A549 (cell line): Measurements from ENCODE around the gene BPNT1.
"Not testable (repeated sequence)": the region's sequence is repeated elsewhere in the genome, so short reads cannot be mapped to it uniquely, and the experiment has no call there.

Source experiments
- CEBPB ChIP-seq, 2 experiments: fragments of >200 bp in 1 of 2; sonication (Bioruptor Twin) in 1 of 2; formaldehyde crosslinking in 1 of 2; IDR thresholded peaks; 2 replicates each; pipeline ENCODE4 v1.6.1; 2012 to 2016
- JUNB ChIP-seq: fragments of >200 bp; sonication (Bioruptor Twin); formaldehyde crosslinking; IDR thresholded peaks from 2 replicates; pipeline ENCODE4 v1.6.1; 2016
- KDM1A ChIP-seq: fragments of 200-600 bp; sonication (generic); IDR thresholded peaks from 2 replicates; pipeline ENCODE4 v1.6.1; 2016; ENCODE audit warnings: low read depth, mild to moderate bottlenecking
- NFE2L2 ChIP-seq: fragments of 150-350 bp; conservative IDR thresholded peaks from 2 replicates; pipeline ENCODE4 v1.6.1; 2014; ENCODE audit warnings: low read length
- POLR2A ChIP-seq: IDR thresholded peaks from 2 replicates; pipeline ENCODE4 v1.6.1; 2012; ENCODE audit warnings: mild to moderate bottlenecking, low read length
- POLR2AphosphoS2 ChIP-seq: conservative IDR thresholded peaks from 2 replicates; pipeline ENCODE4 v1.6.1; 2012; ENCODE audit warnings: low read length, improper control_type of control experiment, inconsistent platforms
- RCOR1 ChIP-seq: fragments of 150-350 bp; IDR thresholded peaks from 2 replicates; pipeline ENCODE4 v1.6.1; 2014; ENCODE audit warnings: antibody characterized with exemption, low read length, low read depth
- RFX5 ChIP-seq: fragments of 450-650 bp; IDR thresholded peaks from 2 replicates; pipeline ENCODE4 v1.7.1; 2014; ENCODE audit warnings: antibody characterized with exemption, mild to moderate bottlenecking, moderate library complexity
- ZFP36 ChIP-seq: fragments of 450-650 bp; IDR thresholded peaks from 2 replicates; pipeline ENCODE4 v1.6.1; 2014; ENCODE audit warnings: borderline replicate concordance; ENCODE audit not compliant: partially characterized antibody
- TF ChIP-seq, protein P1 (sequence below): fragments of >200 bp; sonication (Bioruptor Twin); formaldehyde crosslinking; IDR thresholded peaks from 3 replicates; pipeline ENCODE4 v1.5.1; 2016
- TF ChIP-seq, protein P2 (sequence below): IDR thresholded peaks from 2 replicates; pipeline ENCODE4 v1.6.1; 2012

DNA sequence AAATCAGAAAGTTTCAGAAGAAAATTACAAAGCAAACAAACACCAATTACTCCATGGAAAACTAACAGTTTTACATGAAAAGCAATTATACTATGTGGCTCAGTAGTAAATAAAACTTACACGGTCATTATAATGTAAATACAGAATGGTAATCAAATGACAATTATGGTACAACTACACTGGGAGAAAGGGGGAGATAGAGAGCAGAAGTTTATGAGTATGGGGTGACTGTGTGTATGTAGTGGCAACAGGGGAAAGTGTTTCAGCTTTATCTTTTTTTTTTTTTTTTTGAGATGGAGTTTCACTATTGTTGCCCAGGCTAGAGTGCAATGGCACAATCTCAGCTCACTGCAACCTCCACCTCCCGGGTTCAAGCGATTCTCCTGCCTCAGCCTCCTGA lies 51.8 kb downstream of the BPNT1 start:
- not testable (repeated sequence) for TF ChIP-seq POLR2A; ZFP36; POLR2AphosphoS2; CEBPB (IDR thresholded peaks at IDR 0.05); RFX5; RCOR1; KDM1A; NFE2L2; JUNB
- TF ChIP-seq, protein P1, sequence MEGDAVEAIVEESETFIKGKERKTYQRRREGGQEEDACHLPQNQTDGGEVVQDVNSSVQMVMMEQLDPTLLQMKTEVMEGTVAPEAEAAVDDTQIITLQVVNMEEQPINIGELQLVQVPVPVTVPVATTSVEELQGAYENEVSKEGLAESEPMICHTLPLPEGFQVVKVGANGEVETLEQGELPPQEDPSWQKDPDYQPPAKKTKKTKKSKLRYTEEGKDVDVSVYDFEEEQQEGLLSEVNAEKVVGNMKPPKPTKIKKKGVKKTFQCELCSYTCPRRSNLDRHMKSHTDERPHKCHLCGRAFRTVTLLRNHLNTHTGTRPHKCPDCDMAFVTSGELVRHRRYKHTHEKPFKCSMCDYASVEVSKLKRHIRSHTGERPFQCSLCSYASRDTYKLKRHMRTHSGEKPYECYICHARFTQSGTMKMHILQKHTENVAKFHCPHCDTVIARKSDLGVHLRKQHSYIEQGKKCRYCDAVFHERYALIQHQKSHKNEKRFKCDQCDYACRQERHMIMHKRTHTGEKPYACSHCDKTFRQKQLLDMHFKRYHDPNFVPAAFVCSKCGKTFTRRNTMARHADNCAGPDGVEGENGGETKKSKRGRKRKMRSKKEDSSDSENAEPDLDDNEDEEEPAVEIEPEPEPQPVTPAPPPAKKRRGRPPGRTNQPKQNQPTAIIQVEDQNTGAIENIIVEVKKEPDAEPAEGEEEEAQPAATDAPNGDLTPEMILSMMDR: not testable (repeated sequence)
- TF ChIP-seq, protein P2, sequence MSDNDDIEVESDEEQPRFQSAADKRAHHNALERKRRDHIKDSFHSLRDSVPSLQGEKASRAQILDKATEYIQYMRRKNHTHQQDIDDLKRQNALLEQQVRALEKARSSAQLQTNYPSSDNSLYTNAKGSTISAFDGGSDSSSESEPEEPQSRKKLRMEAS: not testable (repeated sequence)
